ENCODE measurements around the gene ESRRB.

The ESRRB gene

GRCh38 chr14:76408877-76409276 is 32.9 kb downstream of the ESRRB start:
- no peak for DNase-seq

- DNase-seq: no peak
Measured at GRCh38 chr14:76412501-76412900, 36.6 kb downstream of the ESRRB start.

GRCh38 chr14:76413106-76413961 is 37.4 kb downstream of the ESRRB start:
- DNase-seq: no peak

GRCh38 chr14:76413962-76414600 is 38.1 kb downstream of the ESRRB start:
- DNase-seq: no peak

GRCh38 chr14:76419399-76419798 is 43.5 kb downstream of the ESRRB start:
- no peak for DNase-seq

- no peak for DNase-seq
Measured at GRCh38 chr14:76420827-76421226, 44.9 kb downstream of the ESRRB start.

- no peak for DNase-seq
Measured at GRCh38 chr14:76421662-76422061, 45.7 kb downstream of the ESRRB start.

- DNase-seq: no peak
Measured at GRCh38 chr14:76422662-76423061, 46.7 kb downstream of the ESRRB start.

GRCh38 chr14:76423534-76423933 is 47.6 kb downstream of the ESRRB start:
- DNase-seq: no peak

GRCh38 chr14:76424359-76424758 is 48.4 kb downstream of the ESRRB start:
- no peak for DNase-seq

- DNase-seq: no peak
Measured at GRCh38 chr14:76426161-76426696, 50.3 kb downstream of the ESRRB start.

- DNase-seq: no peak
Measured at GRCh38 chr14:76428611-76429010, 52.7 kb downstream of the ESRRB start.

GRCh38 chr14:76430017-76430416 is 54.1 kb downstream of the ESRRB start:
- no peak for DNase-seq

- no peak for DNase-seq
Measured at GRCh38 chr14:76430475-76430980, 54.6 kb downstream of the ESRRB start.

- DNase-seq: no peak
Measured at GRCh38 chr14:76431538-76431937, 55.6 kb downstream of the ESRRB start.

GRCh38 chr14:76432827-76433752 is 57.2 kb downstream of the ESRRB start:
- no peak for DNase-seq

GRCh38 chr14:76434220-76434619 is 58.3 kb downstream of the ESRRB start:
- no peak for DNase-seq

GRCh38 chr14:76439237-76439775 is 63.4 kb downstream of the ESRRB start:
- DNase-seq: no peak

- no peak for DNase-seq
Measured at GRCh38 chr14:76446486-76446885, 70.5 kb downstream of the ESRRB start.

- no peak for DNase-seq
Measured at GRCh38 chr14:76446921-76447320, 71.0 kb downstream of the ESRRB start.

- no peak for DNase-seq
Measured at GRCh38 chr14:76450476-76450875, 74.5 kb downstream of the ESRRB start.

GRCh38 chr14:76456200-76456599 is 80.3 kb downstream of the ESRRB start:
- no peak for DNase-seq

All from effector CD8-positive, alpha-beta T cell (primary cell).